Omental fat pad (tissue), 4 donors: ENCODE data around the gene TAGAP. TPM values are rescaled to one million over a fixed set of nuclear protein-coding genes. Genes with fewer than 3 reads are reported as not detected.

Source experiments
- ATAC-seq: fragments of 150-250 bp; one replicate; pipeline ENCODE4 v1.9.1; 2016; ENCODE audit warnings: mild to moderate bottlenecking, moderate library complexity; ENCODE audit not compliant: low FRiP score
- DNase-seq: peaks from one replicate; pipeline ENCODE4 v3.0.0-alpha.2; 2019; ENCODE audit warnings: low spot score
- CTCF ChIP-seq, 3 donors: fragments of 450-650 bp; IDR thresholded peaks; one replicate each; pipeline ENCODE4 v1.5.1; 2016 to 2017; ENCODE audit warnings: antibody characterized with exemption in 3 of 3, mild to moderate bottlenecking in 3 of 3, moderate library complexity in 2 of 3
- total RNA-seq, 4 donors: library from RNA; depleted of rRNA; stranded (reverse); fragments of >200 nt; gene quantifications; one replicate each; pipeline ENCODE4 v1.1.0, GENCODE V29; 2016

TAGAP gene
- total RNA-seq, 4 donors from 2014 or later, result 3.1 to 5.7 (median 4.8) TPM

- TF ChIP-seq CTCF (IDR thresholded peaks at IDR 0.05), result no peak
- no peak for DNase-seq
- ATAC-seq, result no peak
Observed at GRCh38 chr6:159064477-159064876, 19.7 kb upstream of the TAGAP start.

- ATAC-seq (no peak), DNase-seq (no peak)
- no peak for TF ChIP-seq CTCF (IDR thresholded peaks at IDR 0.05)
Observed at GRCh38 chr6:159063549-159063948, 18.8 kb upstream of the TAGAP start.

GRCh38 chr6:159062976-159063375 is 18.2 kb upstream of the TAGAP start:
- DNase-seq, result no peak
- TF ChIP-seq CTCF (IDR thresholded peaks at IDR 0.05), result no peak
- ATAC-seq, result no peak

GRCh38 chr6:159062564-159062945 is 17.8 kb upstream of the TAGAP start:
- TF ChIP-seq CTCF (IDR thresholded peaks at IDR 0.05), result no peak
- DNase-seq (no peak), ATAC-seq (no peak)

GRCh38 chr6:159061805-159062563 is 17.2 kb upstream of the TAGAP start:
- TF ChIP-seq CTCF (IDR thresholded peaks at IDR 0.05), result no peak
- ATAC-seq, result no peak
- no peak for DNase-seq

- TF ChIP-seq CTCF (IDR thresholded peaks at IDR 0.05), result no peak
- DNase-seq, result no peak
- ATAC-seq, result no peak
Observed at GRCh38 chr6:159061146-159061545, 16.4 kb upstream of the TAGAP start.

GRCh38 chr6:159059885-159060506 is 15.2 kb upstream of the TAGAP start:
- DNase-seq (no peak), ATAC-seq (no peak)
- no peak for TF ChIP-seq CTCF (IDR thresholded peaks at IDR 0.05)
